Suppressor macrophage treated with lipopolysaccharide for 4 hours (primary cell): ENCODE data around the gene AASDH.

Experiments
- DNase-seq: peaks from one replicate; pipeline ENCODE4 v3.0.0-alpha.2; 2020

Gene AASDH

GRCh38 chr4:56315543-56315942 is 71.7 kb downstream of the AASDH start:
- no peak for DNase-seq

- DNase-seq, result no peak
These were observed 72.2 kb downstream of the AASDH start for GRCh38 chr4:56315041-56315440.

GRCh38 chr4:56314207-56314915 is 72.9 kb downstream of the AASDH start:
- no peak for DNase-seq

GRCh38 chr4:56313132-56313531 is 74.2 kb downstream of the AASDH start:
- DNase-seq, result no peak

GRCh38 chr4:56311299-56311975 is 75.9 kb downstream of the AASDH start:
- DNase-seq, result no peak

- DNase-seq, result no peak
These were observed 76.7 kb downstream of the AASDH start for GRCh38 chr4:56310401-56311125.

- no peak for DNase-seq
These were observed 78.9 kb downstream of the AASDH start for GRCh38 chr4:56308384-56308783.

GRCh38 chr4:56307423-56307822 is 79.9 kb downstream of the AASDH start:
- DNase-seq, result no peak

GRCh38 chr4:56305390-56305789 is 81.9 kb downstream of the AASDH start:
- no peak for DNase-seq

- no peak for DNase-seq
These were observed 83.4 kb downstream of the AASDH start for GRCh38 chr4:56303921-56304320.

GRCh38 chr4:56302760-56303159 is 84.5 kb downstream of the AASDH start:
- DNase-seq, result no peak

GRCh38 chr4:56301997-56302496 is 85.2 kb downstream of the AASDH start:
- DNase-seq, result no peak

- peak; percentile 65 for DNase-seq
These were observed 85.9 kb downstream of the AASDH start for GRCh38 chr4:56301181-56301996.

- no peak for DNase-seq
These were observed 89.1 kb downstream of the AASDH start for GRCh38 chr4:56298236-56298635.

GRCh38 chr4:56297776-56298175 is 89.5 kb downstream of the AASDH start:
- DNase-seq, result no peak

- DNase-seq, result no peak
These were observed 90.8 kb downstream of the AASDH start for GRCh38 chr4:56296526-56296925.

GRCh38 chr4:56293121-56293520 is 94.2 kb downstream of the AASDH start:
- DNase-seq, result no peak

- DNase-seq, result no peak
These were observed 97.4 kb downstream of the AASDH start for GRCh38 chr4:56289934-56290333.

GRCh38 chr4:56288663-56289062 is 98.6 kb downstream of the AASDH start:
- no peak for DNase-seq
